CD4-positive, alpha-beta memory T cell (primary cell): ENCODE results near the gene MED20. TPM values are rescaled to one million over a fixed set of nuclear protein-coding genes. Genes with fewer than 3 reads are reported as not detected.

Experiments
- CTCF ChIA-PET: fragments of 350-600 bp; sonication (Branson Sonifier 250); formaldehyde crosslinking; loops from one replicate; lab custom pipeline; 2021; ENCODE audit warnings: inconsistent platforms; ENCODE audit not compliant: partially characterized antibody; lab: Charles Lee
- POLR2A ChIA-PET: fragments of 350-600 bp; sonication (Branson Sonifier 250); formaldehyde crosslinking; loops from one replicate; lab custom pipeline; 2021; ENCODE audit not compliant: partially characterized antibody; lab: Charles Lee
- DNase-seq, 5 donors: peaks; one replicate each; pipeline versions ENCODE4 v3.0.0 to v3.0.0-alpha.2; 2020 to 2022; ENCODE audit warnings: mixed read lengths in 1 of 5
- H3K27ac ChIP-seq: one replicate; pipeline ENCODE4 v1.7.0; 2013; ENCODE audit warnings: low read depth, low read length
- H3K27me3 ChIP-seq: 2 replicates; pipeline ENCODE4 v1.7.0; 2013; ENCODE audit warnings: mild to moderate bottlenecking, low read length, moderate library complexity; ENCODE audit not compliant: insufficient read depth
- H3K36me3 ChIP-seq: 2 replicates; pipeline ENCODE4 v1.7.0; 2013; ENCODE audit warnings: mild to moderate bottlenecking, low read length, moderate library complexity; ENCODE audit not compliant: insufficient read depth
- H3K4me1 ChIP-seq: 2 replicates; pipeline ENCODE4 v1.7.0; 2013; ENCODE audit warnings: mild to moderate bottlenecking, low read length, moderate library complexity; ENCODE audit not compliant: insufficient read depth
- H3K4me3 ChIP-seq, 2 donors: one replicate each; pipeline ENCODE4 v1.7.0; 2013; ENCODE audit warnings: low read length in 2 of 2, mild to moderate bottlenecking in 1 of 2
- H3K9me3 ChIP-seq, 2 donors: one replicate each; pipeline ENCODE4 v1.7.0; 2013; ENCODE audit warnings: low read length in 2 of 2, control low read depth in 1 of 2; ENCODE audit not compliant: control insufficient read depth in 1 of 2
- H3K27ac Mint-ChIP-seq, 7 donors: one replicate each; pipeline ENCODE4 v1.8.0; 2020 to 2021; ENCODE audit warnings: mixed read lengths in 7 of 7, mild to moderate bottlenecking in 6 of 7, inconsistent platforms in 3 of 7, moderate library complexity in 3 of 7
- H3K27me3 Mint-ChIP-seq, 2 donors: one replicate each; pipeline ENCODE4 v1.8.0; 2020 to 2021; ENCODE audit warnings: mixed read lengths in 2 of 2
- H3K36me3 Mint-ChIP-seq, 2 donors: one replicate each; pipeline ENCODE4 v1.8.0; 2020 to 2021; ENCODE audit warnings: mixed read lengths in 2 of 2, inconsistent platforms in 1 of 2, mild to moderate bottlenecking in 1 of 2
- H3K4me1 Mint-ChIP-seq, 4 donors: one replicate each; pipeline ENCODE4 v1.8.0; 2020 to 2021; ENCODE audit warnings: mixed read lengths in 4 of 4, mild to moderate bottlenecking in 1 of 4
- H3K4me3 Mint-ChIP-seq, 8 donors: one replicate each; pipeline ENCODE4 v1.8.0; 2020 to 2021; ENCODE audit warnings: mixed read lengths in 8 of 8, mild to moderate bottlenecking in 7 of 8, moderate library complexity in 6 of 8, inconsistent platforms in 3 of 8
- H3K9me3 Mint-ChIP-seq, 8 donors: one replicate each; pipeline ENCODE4 v1.8.0; 2020 to 2021; ENCODE audit warnings: mixed read lengths in 8 of 8, mild to moderate bottlenecking in 5 of 8, inconsistent platforms in 3 of 8, moderate library complexity in 1 of 8
- intact Hi-C: fragments of 100-400 bp; cut with micrococcal nuclease; formaldehyde crosslinking; loops from one replicate; pipeline ENCODE4 v1.15.1; 2023
- polyA plus RNA-seq, 2 donors: library from polyadenylated mRNA; unstranded; fragments of 300-500 nt; fragmentation: Illumina TruSeq; gene quantifications; one replicate each; pipeline ENCODE4 v1.2.3, GENCODE V29; 2021
- total RNA-seq, 2 experiments: library from RNA; stranded (reverse); gene quantifications; one replicate each; pipeline ENCODE4 v1.2.3, GENCODE V29; 2021

The MED20 gene
- total and polyA plus RNA-seq, 4 experiments from 2014 or later, result 3.5 to 11.5 (median 8.2) TPM

DNA sequence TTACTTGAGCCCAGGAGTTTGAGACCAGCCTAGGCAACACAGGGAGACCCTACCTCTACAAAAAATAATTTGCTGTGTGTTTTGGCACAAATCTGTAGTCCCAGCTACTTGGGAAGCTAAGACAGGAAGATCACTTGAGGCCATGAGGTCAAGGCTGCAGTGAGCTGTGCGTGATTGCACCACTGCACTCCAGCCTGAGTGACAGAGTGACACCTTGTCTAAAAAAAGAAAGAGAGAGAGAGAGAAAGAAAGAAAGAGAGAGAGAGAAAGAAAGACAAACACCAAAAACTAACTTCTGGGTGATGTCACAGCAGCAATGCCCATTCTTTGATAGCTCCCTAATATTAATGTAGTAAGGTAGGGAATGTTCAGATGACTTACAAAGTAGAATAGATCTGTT lies 46.2 kb downstream of the MED20 start:
- H3K4me1 ChIP-seq, result no peaks in the 10 kb centered on the region
- no peaks in the 10 kb centered on the region for H3K27me3 Mint-ChIP-seq
- ChIA-PET CTCF (interaction anchor here (1.1 kb wide), 1 partner anchor 165 kb away, joined by 3 read pairs; no protein-coding TSS in a partner anchor), POLR2A (interaction anchor here (0.6 kb wide), 1 partner anchor 50 kb away, joined by 3 read pairs; no protein-coding TSS in a partner anchor)
- H3K27ac ChIP-seq, result no peak overlapping the region
- H3K4me3 Mint-ChIP-seq, result no peak overlapping the region
- peak overlapping the region in 1 of 7 donors; percentile 53 for H3K27ac Mint-ChIP-seq
- intact Hi-C loops, result no loop called here
- no peak for DNase-seq
- H3K36me3 ChIP-seq, result no peaks in the 10 kb centered on the region
- H3K27me3 ChIP-seq, result no peaks in the 10 kb centered on the region
- no peak overlapping the region for H3K4me3 ChIP-seq
- no peaks in the 10 kb centered on the region for H3K4me1 Mint-ChIP-seq
- no peaks in the 10 kb centered on the region for H3K9me3 ChIP-seq
- H3K36me3 Mint-ChIP-seq, result peaks cover 0 to 1% of the 10 kb centered on the region in 2 donors
- no peaks in the 10 kb centered on the region for H3K9me3 Mint-ChIP-seq

DNA sequence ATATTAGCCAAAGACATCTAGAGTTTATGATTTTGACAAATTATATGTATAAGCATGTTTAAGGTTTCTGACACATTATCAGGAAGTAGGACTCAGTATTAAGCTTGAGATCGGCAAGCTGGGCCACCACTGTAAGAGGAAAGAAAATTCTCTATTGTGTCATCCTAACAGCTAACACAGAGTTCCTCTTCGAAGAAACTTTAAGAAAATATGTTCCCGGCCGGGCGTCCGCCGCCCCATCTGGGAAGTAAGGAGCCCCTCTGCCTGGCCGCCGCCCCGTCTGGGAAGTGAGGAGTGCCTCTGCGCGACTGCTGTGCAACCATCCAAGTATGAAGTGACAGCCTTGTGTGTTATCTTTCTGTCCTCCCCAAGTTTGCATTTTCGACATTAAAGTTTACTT lies 48.8 kb downstream of the MED20 start:
- H3K27ac Mint-ChIP-seq, result no peak overlapping the region
- H3K4me3 Mint-ChIP-seq, result no peak overlapping the region
- no peak for DNase-seq
- Histone ChIP-seq H3K27me3 (no peaks in the 10 kb centered on the region), H3K36me3 (no peaks in the 10 kb centered on the region), H3K4me3 (no peak overlapping the region), H3K4me1 (no peaks in the 10 kb centered on the region), H3K9me3 (no peaks in the 10 kb centered on the region), H3K27ac (no peak overlapping the region)
- no peaks in the 10 kb centered on the region for H3K27me3 Mint-ChIP-seq
- peaks cover 0 to 1% of the 10 kb centered on the region in 2 donors for H3K36me3 Mint-ChIP-seq
- ChIA-PET CTCF (no interaction called here), POLR2A (no interaction called here)
- no peaks in the 10 kb centered on the region for H3K9me3 Mint-ChIP-seq
- intact Hi-C loops, result no loop called here
- H3K4me1 Mint-ChIP-seq, result no peaks in the 10 kb centered on the region

DNA sequence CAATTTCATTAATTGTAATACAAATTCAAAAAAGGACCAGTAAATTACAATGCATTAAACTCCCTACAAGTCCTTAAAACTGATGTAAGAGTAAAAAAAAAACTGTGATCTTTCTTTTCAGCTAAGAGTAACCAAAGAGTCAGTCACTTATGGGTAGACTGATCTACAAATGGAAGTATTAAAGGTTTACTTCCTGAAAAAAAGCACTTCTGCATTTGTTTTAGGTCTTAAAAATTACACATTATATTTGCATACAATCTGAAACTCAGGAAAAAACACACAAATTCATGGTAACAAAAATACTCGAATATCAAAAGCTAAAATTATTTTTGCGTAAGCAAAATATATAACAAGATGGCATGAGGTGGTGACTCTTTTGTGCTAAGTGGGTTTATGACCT lies 49.2 kb downstream of the MED20 start:
- CTCF ChIA-PET, result no interaction called here
- Histone ChIP-seq H3K27me3 (no peaks in the 10 kb centered on the region), H3K36me3 (no peaks in the 10 kb centered on the region), H3K4me1 (no peaks in the 10 kb centered on the region), H3K27ac (no peak overlapping the region), H3K4me3 (no peak overlapping the region), H3K9me3 (no peaks in the 10 kb centered on the region)
- H3K4me1 Mint-ChIP-seq, result no peaks in the 10 kb centered on the region
- no peaks in the 10 kb centered on the region for H3K9me3 Mint-ChIP-seq
- DNase-seq, result no peak
- no peak overlapping the region for H3K27ac Mint-ChIP-seq
- peaks cover 0 to 1% of the 10 kb centered on the region in 2 donors for H3K36me3 Mint-ChIP-seq
- no peak overlapping the region for H3K4me3 Mint-ChIP-seq
- intact Hi-C loops, result no loop called here
- POLR2A ChIA-PET, result no interaction called here
- H3K27me3 Mint-ChIP-seq, result no peaks in the 10 kb centered on the region

DNA sequence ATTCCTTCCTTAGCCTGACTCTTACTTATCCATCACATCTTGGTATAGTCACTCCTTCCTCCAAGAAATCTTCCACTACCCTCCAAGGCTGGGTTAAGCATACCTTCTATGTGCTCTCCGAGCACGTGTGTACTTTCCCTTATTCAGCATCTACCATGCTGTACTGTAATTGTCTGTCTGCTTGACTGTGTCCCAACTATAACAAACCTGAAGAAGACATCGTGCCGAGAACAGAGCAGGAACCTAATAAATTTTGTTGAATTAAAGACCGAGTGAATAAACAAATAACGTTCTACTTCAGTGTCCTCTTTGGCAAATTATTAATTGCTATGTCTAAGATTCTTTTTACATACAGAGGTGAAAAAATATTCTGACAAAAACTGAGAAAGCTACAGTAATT lies 61.6 kb downstream of the MED20 start:
- Histone ChIP-seq H3K4me1 (no peaks in the 10 kb centered on the region), H3K27ac (no peak overlapping the region), H3K27me3 (no peaks in the 10 kb centered on the region), H3K36me3 (no peaks in the 10 kb centered on the region), H3K9me3 (no peaks in the 10 kb centered on the region), H3K4me3 (no peak overlapping the region)
- peaks cover 0 to 2% (median 0%) of the 10 kb centered on the region in 8 donors for H3K9me3 Mint-ChIP-seq
- H3K27ac Mint-ChIP-seq, result peak overlapping the region in 1 of 7 donors; percentile 2
- no peaks in the 10 kb centered on the region for H3K27me3 Mint-ChIP-seq
- H3K36me3 Mint-ChIP-seq, result no peaks in the 10 kb centered on the region
- peak in 1 of 5 donors; percentile 17 for DNase-seq
- CTCF ChIA-PET, result no interaction called here
- POLR2A ChIA-PET, result no interaction called here
- H3K4me1 Mint-ChIP-seq, result no peaks in the 10 kb centered on the region
- no peak overlapping the region for H3K4me3 Mint-ChIP-seq
- intact Hi-C loops, result no loop called here

DNA sequence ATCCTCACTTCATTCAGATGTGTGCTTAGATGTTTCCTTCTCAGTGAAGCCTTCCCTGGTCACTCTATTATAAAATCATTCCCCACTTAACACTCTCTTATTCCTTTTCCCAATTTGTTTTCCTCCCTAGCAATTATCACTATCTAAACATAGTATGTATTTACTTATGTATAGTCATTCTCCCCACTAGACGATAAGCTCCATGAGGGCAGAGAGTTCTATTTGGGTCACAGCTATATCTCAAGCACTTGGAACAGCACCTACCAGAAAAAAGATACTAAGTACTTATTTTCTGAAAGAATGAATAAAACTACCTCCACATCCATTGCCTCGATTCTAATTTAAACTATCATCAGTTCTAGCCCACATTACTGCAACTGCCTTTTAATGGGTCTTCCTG lies 62.2 kb downstream of the MED20 start:
- Mint-ChIP-seq H3K36me3 (no peaks in the 10 kb centered on the region), H3K27me3 (no peaks in the 10 kb centered on the region), H3K4me3 (no peak overlapping the region), H3K9me3 (peaks cover 0 to 2% (median 0%) of the 10 kb centered on the region in 8 donors), H3K27ac (peak overlapping the region in 1 of 7 donors; percentile 19), H3K4me1 (no peaks in the 10 kb centered on the region)
- ChIA-PET POLR2A (no interaction called here), CTCF (interaction anchor here (0.8 to 1.3 kb wide), 2 partner anchors 12 to 16 kb away, joined by 3 to 4 read pairs; no protein-coding TSS in a partner anchor)
- Histone ChIP-seq H3K27me3 (no peaks in the 10 kb centered on the region), H3K36me3 (no peaks in the 10 kb centered on the region), H3K4me3 (no peak overlapping the region), H3K27ac (no peak overlapping the region), H3K4me1 (no peaks in the 10 kb centered on the region), H3K9me3 (no peaks in the 10 kb centered on the region)
- DNase-seq, result no peak
- intact Hi-C loops, result no loop called here

Other genes starting within 250 kb of the MED20 start
- 10 to 100 TPM; 12.2 to 15.7 TPM for gene TFEB, start 185.5 kb downstream of the MED20 start, total RNA-seq
- gene TFEB, start 185.5 kb downstream of the MED20 start, polyA plus RNA-seq, result 10 to 100 TPM in 1 of 2 donors, 1 to 10 TPM in 1; 8.2 to 17.6 TPM
- gene PGC, start 173.7 kb downstream of the MED20 start, total RNA-seq, result not detected
- gene PGC, start 173.7 kb downstream of the MED20 start, polyA plus RNA-seq, result not detected
- gene FRS3, start 141.2 kb downstream of the MED20 start, total RNA-seq, result 1 to 10 TPM; 8.9 to 10.0 TPM
- gene FRS3, start 141.2 kb downstream of the MED20 start, polyA plus RNA-seq, result 1 to 10 TPM; 2.2 to 2.8 TPM
- gene PRICKLE4, start 140.4 kb downstream of the MED20 start, total RNA-seq, result not detected
- gene PRICKLE4, start 140.4 kb downstream of the MED20 start, polyA plus RNA-seq, result not detected
- 100 to 1,000 TPM; 118 to 126 TPM for gene TOMM6, start 133.4 kb downstream of the MED20 start, total RNA-seq
- 100 to 1,000 TPM; 301 to 353 TPM for gene TOMM6, start 133.4 kb downstream of the MED20 start, polyA plus RNA-seq
- 1 to 10 TPM; 1.8 to 2.4 TPM for gene USP49, start 25.8 kb downstream of the MED20 start, total RNA-seq
- gene USP49, start 25.8 kb downstream of the MED20 start, polyA plus RNA-seq, result under 1 TPM; 0.18 to 0.37 TPM
- 1 to 10 TPM; 7.1 to 9.2 TPM for gene BYSL, start 360 bp upstream of the MED20 start, total RNA-seq
- gene BYSL, start 360 bp upstream of the MED20 start, polyA plus RNA-seq, result 1 to 10 TPM; 3.1 to 5.2 TPM
- gene CCND3, start 20.7 kb upstream of the MED20 start, total RNA-seq, result 100 to 1,000 TPM; 223 to 242 TPM
- gene CCND3, start 20.7 kb upstream of the MED20 start, polyA plus RNA-seq, result 100 to 1,000 TPM; 532 to 555 TPM
- gene TAF8, start 129.4 kb upstream of the MED20 start, total RNA-seq, result 10 to 100 TPM; 39.1 to 40.9 TPM
- gene TAF8, start 129.4 kb upstream of the MED20 start, polyA plus RNA-seq, result 10 to 100 TPM; 10.3 to 19.3 TPM
- not detected for gene C6orf132, start 221.5 kb upstream of the MED20 start, total RNA-seq
- gene C6orf132, start 221.5 kb upstream of the MED20 start, polyA plus RNA-seq, result not detected